KMS-11 (cell line): Measurements from ENCODE around the gene PRAME.

Experiments used
- H2AFZ ChIP-seq: fragments of 200-600 bp; sonication (generic); 2 replicates; pipeline ENCODE4 v1.6.1; 2016; ENCODE audit warnings: antibody characterized with exemption, mixed run types, low read depth
- H3K27ac ChIP-seq: fragments of 200-600 bp; sonication (generic); 2 replicates; pipeline ENCODE4 v1.6.1; 2016; ENCODE audit warnings: mild to moderate bottlenecking, mixed run types
- H3K27me3 ChIP-seq: fragments of 200-600 bp; sonication (generic); 2 replicates; pipeline ENCODE4 v1.6.1; 2017; ENCODE audit warnings: mild to moderate bottlenecking, low read depth, mixed run types, moderate library complexity; ENCODE audit not compliant: insufficient read depth
- H3K36me3 ChIP-seq: fragments of 200-600 bp; sonication (generic); 2 replicates; pipeline ENCODE4 v1.6.1; 2017; ENCODE audit warnings: mild to moderate bottlenecking, mixed run types; ENCODE audit not compliant: insufficient read depth
- H3K4me1 ChIP-seq: fragments of 200-600 bp; sonication (generic); 2 replicates; pipeline ENCODE4 v1.6.1; 2016; ENCODE audit warnings: mild to moderate bottlenecking, low read depth, mixed run types; ENCODE audit not compliant: poor library complexity, severe bottlenecking
- H3K4me2 ChIP-seq: fragments of 200-600 bp; sonication (generic); 2 replicates; pipeline ENCODE4 v1.7.0; 2016; ENCODE audit warnings: mild to moderate bottlenecking, mixed run types
- H3K4me3 ChIP-seq: fragments of 200-600 bp; sonication (generic); IDR thresholded peaks from 2 replicates; pipeline ENCODE4 v1.6.1; 2017; ENCODE audit warnings: low read depth, low read length, mixed read lengths; ENCODE audit not compliant: insufficient read depth
- H3K79me2 ChIP-seq: fragments of 200-600 bp; sonication (generic); 2 replicates; pipeline ENCODE4 v1.6.1; 2016; ENCODE audit warnings: low read depth, mixed run types; ENCODE audit not compliant: insufficient read depth
- H3K9ac ChIP-seq: fragments of 200-600 bp; sonication (generic); 2 replicates; pipeline ENCODE4 v1.6.1; 2016; ENCODE audit warnings: mild to moderate bottlenecking, mixed run types
- H4K20me1 ChIP-seq: fragments of 200-600 bp; sonication (generic); 2 replicates; pipeline ENCODE4 v1.6.1; 2016; ENCODE audit warnings: mild to moderate bottlenecking, mixed run types; ENCODE audit not compliant: insufficient read depth
- TF ChIP-seq, protein P1 (sequence below): fragments of 200-600 bp; sonication (generic); conservative IDR thresholded peaks from 2 replicates; pipeline ENCODE4 v1.6.1; 2017; ENCODE audit warnings: low read depth, mild to moderate bottlenecking, antibody characterized with exemption, low read length, moderate library complexity, mixed read lengths

PRAME gene

DNA sequence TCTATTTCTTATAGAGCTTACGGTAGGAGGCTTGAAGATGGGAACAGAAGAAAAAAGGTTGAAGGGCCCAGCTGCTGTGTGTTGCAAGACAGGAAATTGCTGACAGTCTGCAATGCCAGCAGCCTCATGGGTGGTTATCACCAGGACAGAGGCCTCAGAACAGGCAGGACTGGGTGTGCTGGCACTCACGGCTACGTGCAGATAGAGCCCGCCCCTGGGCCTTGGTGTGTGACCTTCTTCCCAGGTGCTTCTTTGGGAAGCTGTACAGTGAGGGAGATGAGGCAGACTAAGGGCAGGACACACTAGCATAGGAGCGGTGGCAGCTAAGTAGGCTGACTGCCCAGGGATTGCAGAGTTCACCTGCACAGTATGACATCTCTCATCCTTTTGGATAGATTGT is 12.6 kb downstream of the PRAME start:
- Histone ChIP-seq H3K27ac (no peak overlapping the region), H3K4me3 (no peak overlapping the region), H2AFZ (no peak overlapping the region), H3K27me3 (no peaks in the 10 kb centered on the region), H3K4me1 (no peaks in the 10 kb centered on the region), H3K4me2 (no peak overlapping the region), H3K79me2 (no peaks in the 10 kb centered on the region), H3K9ac (no peak overlapping the region), H3K36me3 (no peaks in the 10 kb centered on the region), H4K20me1 (no peaks in the 10 kb centered on the region)
- TF ChIP-seq, protein P1, sequence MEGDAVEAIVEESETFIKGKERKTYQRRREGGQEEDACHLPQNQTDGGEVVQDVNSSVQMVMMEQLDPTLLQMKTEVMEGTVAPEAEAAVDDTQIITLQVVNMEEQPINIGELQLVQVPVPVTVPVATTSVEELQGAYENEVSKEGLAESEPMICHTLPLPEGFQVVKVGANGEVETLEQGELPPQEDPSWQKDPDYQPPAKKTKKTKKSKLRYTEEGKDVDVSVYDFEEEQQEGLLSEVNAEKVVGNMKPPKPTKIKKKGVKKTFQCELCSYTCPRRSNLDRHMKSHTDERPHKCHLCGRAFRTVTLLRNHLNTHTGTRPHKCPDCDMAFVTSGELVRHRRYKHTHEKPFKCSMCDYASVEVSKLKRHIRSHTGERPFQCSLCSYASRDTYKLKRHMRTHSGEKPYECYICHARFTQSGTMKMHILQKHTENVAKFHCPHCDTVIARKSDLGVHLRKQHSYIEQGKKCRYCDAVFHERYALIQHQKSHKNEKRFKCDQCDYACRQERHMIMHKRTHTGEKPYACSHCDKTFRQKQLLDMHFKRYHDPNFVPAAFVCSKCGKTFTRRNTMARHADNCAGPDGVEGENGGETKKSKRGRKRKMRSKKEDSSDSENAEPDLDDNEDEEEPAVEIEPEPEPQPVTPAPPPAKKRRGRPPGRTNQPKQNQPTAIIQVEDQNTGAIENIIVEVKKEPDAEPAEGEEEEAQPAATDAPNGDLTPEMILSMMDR, result no peak

DNA sequence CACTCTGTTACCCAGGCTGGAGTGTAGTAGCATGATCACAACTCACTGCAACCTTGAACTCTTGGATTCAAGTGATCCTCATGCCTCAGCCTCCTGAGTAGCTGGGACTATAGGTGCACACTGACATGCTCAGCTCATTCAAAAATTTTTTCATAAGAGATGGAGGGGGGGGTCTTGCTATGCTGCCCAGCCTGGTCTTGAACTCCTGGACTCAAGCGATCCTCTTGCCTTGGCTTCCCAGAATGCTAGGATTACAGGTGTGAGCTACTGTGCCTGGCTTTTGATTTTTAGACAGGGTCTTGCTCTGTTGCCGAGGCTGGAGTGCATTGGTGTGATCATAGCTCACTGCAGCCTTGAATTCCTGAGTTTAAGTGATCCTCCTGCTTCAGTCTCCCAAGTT is 14.0 kb downstream of the PRAME start:
- no peaks in the 10 kb centered on the region for H3K79me2 ChIP-seq
- H3K4me2 ChIP-seq, result no peak overlapping the region
- no peaks in the 10 kb centered on the region for H4K20me1 ChIP-seq
- no peaks in the 10 kb centered on the region for H3K27me3 ChIP-seq
- H3K27ac ChIP-seq, result no peak overlapping the region
- no peaks in the 10 kb centered on the region for H3K36me3 ChIP-seq
- no peak overlapping the region for H2AFZ ChIP-seq
- H3K4me3 ChIP-seq, result no peak overlapping the region
- H3K9ac ChIP-seq, result no peak overlapping the region
- TF ChIP-seq, protein P1, result no peak
- H3K4me1 ChIP-seq, result no peaks in the 10 kb centered on the region

DNA sequence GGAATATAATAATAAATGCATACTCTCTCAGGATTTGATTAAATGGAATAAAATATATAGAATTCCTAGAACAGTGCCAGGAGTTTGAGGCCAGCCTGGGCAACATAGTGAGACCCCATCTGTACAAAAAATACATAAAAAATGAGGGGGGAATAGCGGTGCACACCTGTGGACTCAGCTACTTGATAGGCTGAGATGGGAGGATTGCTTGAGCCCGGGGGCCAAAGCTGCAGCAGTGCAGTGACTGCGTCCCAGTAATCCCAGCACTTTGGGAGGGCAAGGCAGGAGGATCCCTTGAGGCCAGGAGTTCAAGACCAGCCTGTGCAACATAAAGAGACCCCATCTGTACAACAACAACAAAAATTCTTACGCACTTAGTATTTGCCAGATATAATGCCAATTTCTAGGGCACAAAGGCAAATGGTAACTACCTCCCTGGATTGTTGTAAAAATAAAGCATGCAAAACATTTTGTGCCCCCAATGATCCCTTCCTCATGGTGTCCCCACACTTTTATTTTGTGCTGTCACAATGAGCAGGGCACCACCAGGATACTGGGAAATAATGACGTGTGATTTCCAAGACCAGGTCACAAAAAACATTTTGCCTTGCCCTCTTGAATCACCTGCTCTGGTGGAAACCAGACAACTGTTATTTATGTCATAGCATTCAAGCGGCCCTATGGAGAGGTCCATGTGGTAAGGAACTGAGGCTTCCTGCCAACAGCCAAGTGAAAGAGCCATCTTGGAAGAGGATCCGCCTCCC is 20.7 kb downstream of the PRAME start:
- Histone ChIP-seq H4K20me1 (no peaks in the 10 kb centered on the region), H3K4me1 (no peaks in the 10 kb centered on the region), H3K27me3 (no peaks in the 10 kb centered on the region), H3K4me3 (no peak overlapping the region), H3K36me3 (no peaks in the 10 kb centered on the region), H3K9ac (no peak overlapping the region), H3K79me2 (no peaks in the 10 kb centered on the region), H3K27ac (no peak overlapping the region), H3K4me2 (no peak overlapping the region), H2AFZ (no peak overlapping the region)
- TF ChIP-seq, protein P1, result no peak

DNA sequence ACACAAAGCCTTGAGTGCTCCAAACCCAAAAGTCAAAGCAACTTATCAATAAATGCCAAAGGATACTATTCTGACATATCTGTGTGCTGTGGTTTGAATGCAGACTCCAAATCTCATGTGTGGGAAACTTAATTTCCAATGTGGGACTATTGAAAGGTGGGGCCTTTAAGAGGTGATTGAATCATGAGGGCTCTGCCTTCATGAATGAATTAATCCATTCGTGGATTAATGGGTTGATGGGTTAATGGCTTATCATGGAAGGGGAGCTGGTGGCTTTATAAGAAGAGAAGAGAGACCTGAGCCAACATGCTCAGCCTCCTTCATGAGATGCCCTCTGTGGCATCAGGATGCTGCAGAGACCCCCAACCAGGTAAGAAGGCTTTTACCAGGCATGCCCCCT is 22.1 kb downstream of the PRAME start:
- TF ChIP-seq, protein P1, result no peak
- H2AFZ ChIP-seq, result no peak overlapping the region
- no peaks in the 10 kb centered on the region for H3K27me3 ChIP-seq
- no peaks in the 10 kb centered on the region for H4K20me1 ChIP-seq
- no peak overlapping the region for H3K27ac ChIP-seq
- H3K4me1 ChIP-seq, result no peaks in the 10 kb centered on the region
- H3K79me2 ChIP-seq, result no peaks in the 10 kb centered on the region
- H3K36me3 ChIP-seq, result no peaks in the 10 kb centered on the region
- no peak overlapping the region for H3K9ac ChIP-seq
- H3K4me2 ChIP-seq, result no peak overlapping the region
- no peak overlapping the region for H3K4me3 ChIP-seq
